K562 (cell line): ENCODE data around the gene ST6GAL1. TPM values are rescaled to one million over a fixed set of nuclear protein-coding genes. Genes with fewer than 3 reads are reported as not detected.

Experiments
- HMGN3 ChIP-seq: IDR thresholded peaks from 2 replicates; pipeline ENCODE4 v1.6.1; 2011; ENCODE audit warnings: borderline replicate concordance, low read depth, mild to moderate bottlenecking, mixed read lengths, low read length; ENCODE audit not compliant: insufficient read length; ENCODE audit errors: extremely low read depth
- LCOR ChIP-seq: sonication (generic); formaldehyde crosslinking; IDR thresholded peaks from 2 replicates; pipeline ENCODE4 v1.8.0; 2022; ENCODE audit warnings: mild to moderate bottlenecking, missing genetic modification reagents
- MLLT1 ChIP-seq, 2 experiments: fragments of 450-650 bp; IDR thresholded peaks; 2 replicates each; pipeline ENCODE4 v1.6.1; 2016
- MLX ChIP-seq, 2 experiments: fragments of 450-650 bp in 1 of 2; sonication (generic) in 1 of 2; formaldehyde crosslinking; conservative IDR thresholded peaks; 2 replicates each; pipeline versions ENCODE4 v1.4.0 to v1.8.1; 2020 to 2022; ENCODE audit warnings: mild to moderate bottlenecking in 1 of 2, missing genetic modification reagents in 1 of 2
- MYNN ChIP-seq, 2 experiments: sonication (generic); formaldehyde crosslinking in 1 of 2; IDR thresholded peaks; 2 replicates each; pipeline versions ENCODE4 v1.5.0 to v1.6.1; 2016 to 2020; ENCODE audit warnings: antibody characterized with exemption in 1 of 2, missing genetic modification reagents in 1 of 2
- NR4A1 ChIP-seq, 2 experiments: fragments of 250-450 bp in 1 of 2; fragments of 450-650 bp in 1 of 2; sonication (Bioruptor Pico) in 1 of 2; IDR thresholded peaks; 2 replicates each; pipeline versions ENCODE4 v1.4.0 to v1.6.1; 2016 to 2020; ENCODE audit warnings: mild to moderate bottlenecking in 2 of 2, missing compliant biosample characterization in 1 of 2, missing genetic modification characterization in 1 of 2, moderate library complexity in 1 of 2
- POLR2A ChIP-seq: fragments of 450-650 bp; conservative IDR thresholded peaks from 2 replicates; pipeline ENCODE4 v1.6.1; 2016
- RAD21 ChIP-seq, 2 experiments: fragments of 250-450 bp in 1 of 2; fragments of 450-650 bp in 1 of 2; sonication (Bioruptor Pico) in 1 of 2; formaldehyde crosslinking in 1 of 2; IDR thresholded peaks in 1 of 2; conservative IDR thresholded peaks in 1 of 2; 2 replicates each; pipeline versions ENCODE4 v1.4.0 to v1.8.0; 2020 to 2022; ENCODE audit warnings: mild to moderate bottlenecking in 2 of 2, moderate library complexity in 1 of 2
- REST ChIP-seq, 2 experiments: fragments of 450-650 bp; formaldehyde crosslinking in 1 of 2; IDR thresholded peaks; 2 replicates each; pipeline versions ENCODE4 v1.4.0 to v1.6.1; 2014 to 2020; ENCODE audit warnings: mild to moderate bottlenecking in 2 of 2, borderline replicate concordance in 1 of 2, low read depth in 1 of 2
- SP2 ChIP-seq: IDR thresholded peaks from 2 replicates; pipeline ENCODE4 v1.6.1; 2011; ENCODE audit warnings: mild to moderate bottlenecking, low read depth, low read length, moderate library complexity; ENCODE audit not compliant: poor library complexity, severe bottlenecking; ENCODE audit errors: extremely low read depth
- SREBF2 ChIP-seq: sonication (generic); formaldehyde crosslinking; IDR thresholded peaks from 2 replicates; pipeline ENCODE4 v1.4.0; 2020; ENCODE audit warnings: mild to moderate bottlenecking, missing genetic modification reagents
- THRAP3 ChIP-seq: fragments of 450-650 bp; IDR thresholded peaks from 2 replicates; pipeline ENCODE4 v1.6.1; 2016; ENCODE audit warnings: mild to moderate bottlenecking, inconsistent platforms, borderline replicate concordance
- ZNF224 ChIP-seq: sonication (generic); formaldehyde crosslinking; IDR thresholded peaks from 2 replicates; pipeline ENCODE4 v1.8.0; 2022; ENCODE audit warnings: mild to moderate bottlenecking, missing genetic modification reagents
- polyA plus RNA-seq, 8 experiments: library from polyadenylated mRNA; depleted of rRNA in 4 of 8; stranded (reverse) in 5 of 8; unstranded in 3 of 8; fragments of >200 nt; fragmentation: Nextera tagmentation in 2 of 8; fragmentation: Illumina TruSeq in 1 of 8; extraction: Ambion mirVana in 2 of 8; extraction: Trizol in 1 of 8; gene quantifications; 2 replicates each; pipeline versions ENCODE4 v1.2.1 to v1.2.3, GENCODE V29; 2011 to 2014; ENCODE audit warnings: inconsistent platforms in 1 of 8, missing spikeins in 1 of 8
- total RNA-seq, 7 experiments: library from RNA; depleted of rRNA in 6 of 7; stranded (reverse); fragments of >200 nt in 6 of 7; fragmentation: Illumina TruSeq in 2 of 7; extraction: Trizol in 2 of 7; gene quantifications; 2 replicates each; pipeline versions ENCODE4 v1.2.1 to v1.2.3, GENCODE V29; 2011 to 2021; ENCODE audit warnings: low replicate concordance in 1 of 7

The ST6GAL1 gene
- total and polyA plus RNA-seq, 9 of the 15 experiments (the other 6 are each of a cell fraction or from before 2014, with no cell fraction given): 31.9 to 145 (median 71.0) TPM

- TF ChIP-seq MLLT1 (IDR thresholded peaks at IDR 0.05) (0 out of 4 replicates have a peak, but pooled peaks of 1 of the 2 experiments have one; percentile 30), NR4A1 (CRISPR knock-in tag; IDR thresholded peaks at IDR 0.05) (no peak), NR4A1 (tag; IDR thresholded peaks at IDR 0.05) (0 out of 2 replicates have a peak, but pooled peaks have one; percentile 16), MLX (CRISPR knock-in tag; conservative IDR thresholded peaks at IDR 0.05) (no peak), MYNN (IDR thresholded peaks at IDR 0.05) (no peak), MYNN (CRISPR knock-in tag; IDR thresholded peaks at IDR 0.05) (no peak), SP2 (no peak), LCOR (peak; percentile 42; the same call in 1 of the 2 replicates), HMGN3 (peak; percentile 33), ZNF224 (CRISPR knock-in tag) (no peak), SREBF2 (CRISPR knock-in tag) (no peak), POLR2A (peak; percentile 54), THRAP3 (no peak), REST (IDR thresholded peaks at IDR 0.05; ENCODE audit: borderline replicate concordance) (peak; percentile 6; the same call in 1 of the 2 replicates), REST (CRISPR knock-in tag; IDR thresholded peaks at IDR 0.05; ENCODE audit: low read depth) (no peak), RAD21 (CRISPR knock-in tag; conservative IDR thresholded peaks at IDR 0.05 in 1 of 2, IDR thresholded peaks at IDR 0.05 in 1 of 2) (0 out of 4 replicates have a peak, but pooled peaks of 1 of the 2 experiments have one; percentile 3)
Observed at GRCh38 chr3:186931532-186932280, 1.4 kb downstream of the ST6GAL1 start (continued).
